Fibroblast of villous mesenchyme (primary cell): Measurements from ENCODE around the gene MLLT6. TPM values are rescaled to one million over a fixed set of nuclear protein-coding genes. Genes with fewer than 3 reads are reported as not detected.

Source experiments
- DNase-seq: peaks from one replicate; pipeline ENCODE4 v3.0.0-alpha.2; 2010; ENCODE audit warnings: low read depth
- H3K4me3 ChIP-seq: 2 replicates; pipeline ENCODE4 v1.5.1; 2011; ENCODE audit warnings: low read depth, mild to moderate bottlenecking, low read length
- CTCF ChIP-seq: IDR thresholded peaks from 2 replicates; pipeline ENCODE4 v1.5.1; 2012; ENCODE audit warnings: low read depth, mild to moderate bottlenecking, low read length; ENCODE audit not compliant: insufficient read depth
- total RNA-seq: library from RNA; depleted of rRNA; stranded (reverse); fragments of >200 nt; gene quantifications from 2 replicates; pipeline ENCODE4 v1.2.3, GENCODE V29; 2012

The MLLT6 gene
- total RNA-seq, 1 donor = 25.5 TPM

- H3K4me3 ChIP-seq = peak overlapping the region; percentile 78
- peak; percentile 45 for DNase-seq
- no peak for TF ChIP-seq CTCF
These were observed 1.1 kb upstream of the MLLT6 start for GRCh38 chr17:38703742-38704605.

GRCh38 chr17:38705523-38705802 is 390 bp downstream of the MLLT6 start:
- peak overlapping the region; percentile 78 for H3K4me3 ChIP-seq
- DNase-seq = no peak
- no peak for TF ChIP-seq CTCF

- peak overlapping the region; percentile 78 for H3K4me3 ChIP-seq
- peak; percentile 16 for DNase-seq
- TF ChIP-seq CTCF = no peak
These were observed 881 bp downstream of the MLLT6 start for GRCh38 chr17:38705803-38706504.

- no peak for DNase-seq
- peak overlapping the region; percentile 78 for H3K4me3 ChIP-seq
- no peak for TF ChIP-seq CTCF
These were observed 1.6 kb downstream of the MLLT6 start for GRCh38 chr17:38706505-38707216.

GRCh38 chr17:38707678-38708351 is 2.7 kb downstream of the MLLT6 start:
- no peak for DNase-seq
- TF ChIP-seq CTCF = no peak
- no peak overlapping the region for H3K4me3 ChIP-seq

- TF ChIP-seq CTCF = no peak
- no peak for DNase-seq
These were observed 4.2 kb downstream of the MLLT6 start for GRCh38 chr17:38709104-38709820.

More at GRCh38 chr17:38709104-38709820, 4.2 kb downstream of the MLLT6 start:
- no peak overlapping the region for H3K4me3 ChIP-seq
